NCI-H82 (cell line): ENCODE data around the gene LEFTY2.
"Not testable (repeated sequence)": the region's sequence is repeated elsewhere in the genome, so short reads cannot be mapped to it uniquely, and the experiment has no call there.

Experiments
- DNase-seq: peaks from one replicate; lab custom pipeline; 2025; lab: John Stamatoyannopoulos, UW

The LEFTY2 gene

GRCh38 chr1:225929462-225929861, 11.6 kb downstream of the LEFTY2 start:
- not testable (repeated sequence) for DNase-seq

- peak; percentile 83 for DNase-seq
These were observed 12.5 kb downstream of the LEFTY2 start for GRCh38 chr1:225928186-225929175.

GRCh38 chr1:225926551-225927113, 14.4 kb downstream of the LEFTY2 start:
- DNase-seq = no peak

GRCh38 chr1:225923692-225924555, 17.1 kb downstream of the LEFTY2 start, which contains the start of gene PYCR2:
Gene PYCR2 (minus strand): TSS chr1:225924250. CDS start chr1:225924110, 140 bp downstream.
- peak; percentile 99 for DNase-seq

GRCh38 chr1:225923381-225923691, 17.7 kb downstream of the LEFTY2 start:
- no peak for DNase-seq

GRCh38 chr1:225921734-225922709, 19.0 kb downstream of the LEFTY2 start:
- DNase-seq = no peak

GRCh38 chr1:225919906-225920305, 21.1 kb downstream of the LEFTY2 start:
- no peak for DNase-seq

GRCh38 chr1:225918280-225918679, 22.7 kb downstream of the LEFTY2 start:
- DNase-seq = no peak

- DNase-seq = no peak
These were observed 23.5 kb downstream of the LEFTY2 start for GRCh38 chr1:225917536-225917935.

- no peak for DNase-seq
These were observed 23.9 kb downstream of the LEFTY2 start for GRCh38 chr1:225917101-225917500.

GRCh38 chr1:225915538-225915991, 25.5 kb downstream of the LEFTY2 start:
- DNase-seq = peak; percentile 76

GRCh38 chr1:225914947-225915346, 26.1 kb downstream of the LEFTY2 start:
- no peak for DNase-seq

GRCh38 chr1:225914391-225914790, 26.6 kb downstream of the LEFTY2 start:
- no peak for DNase-seq

GRCh38 chr1:225911191-225912130, 29.6 kb downstream of the LEFTY2 start:
- DNase-seq = no peak

- DNase-seq = no peak
These were observed 31.5 kb downstream of the LEFTY2 start for GRCh38 chr1:225909477-225909876.

- no peak for DNase-seq
These were observed 32.2 kb downstream of the LEFTY2 start for GRCh38 chr1:225908773-225909172.

GRCh38 chr1:225908013-225908640, 32.9 kb downstream of the LEFTY2 start:
- no peak for DNase-seq

- no peak for DNase-seq
These were observed 33.7 kb downstream of the LEFTY2 start for GRCh38 chr1:225907341-225907740.

- DNase-seq = no peak
These were observed 34.6 kb downstream of the LEFTY2 start for GRCh38 chr1:225906467-225906866.
